ENCODE measurements around the gene THSD7A.

Gene THSD7A

DNA sequence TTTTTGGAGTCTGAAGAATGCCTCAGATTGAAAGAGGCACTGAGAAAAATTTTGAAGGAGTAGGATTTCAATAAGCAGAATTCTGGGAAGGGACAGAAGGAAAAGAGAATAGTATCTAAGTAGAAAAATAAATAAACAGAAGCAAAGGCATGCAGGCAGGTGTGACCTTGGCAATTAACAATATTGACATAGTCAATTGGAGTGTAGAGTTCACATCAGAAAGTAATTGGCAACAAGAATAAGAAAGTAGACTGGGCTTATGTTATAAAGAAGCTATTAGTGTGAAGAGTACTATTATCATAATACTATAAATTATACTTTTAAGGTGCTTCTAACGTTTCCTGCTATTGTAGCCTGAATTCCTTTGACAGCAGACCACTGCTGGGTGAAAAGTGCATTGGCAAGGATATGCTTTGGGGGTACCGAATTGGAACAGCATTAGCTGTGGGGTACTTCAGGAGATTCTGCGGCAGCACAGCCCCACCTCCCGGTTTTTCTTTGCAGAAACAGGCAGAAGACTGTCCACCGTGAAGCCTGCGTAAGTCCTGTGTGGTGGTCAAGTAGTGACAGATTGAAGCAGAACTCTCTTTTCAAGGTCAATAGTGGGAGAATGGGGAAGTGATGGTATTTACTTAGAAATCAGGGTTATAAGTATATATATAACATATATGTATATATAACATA lies 357.0 kb downstream of the THSD7A start:
- TF ChIP-seq, protein P1, sequence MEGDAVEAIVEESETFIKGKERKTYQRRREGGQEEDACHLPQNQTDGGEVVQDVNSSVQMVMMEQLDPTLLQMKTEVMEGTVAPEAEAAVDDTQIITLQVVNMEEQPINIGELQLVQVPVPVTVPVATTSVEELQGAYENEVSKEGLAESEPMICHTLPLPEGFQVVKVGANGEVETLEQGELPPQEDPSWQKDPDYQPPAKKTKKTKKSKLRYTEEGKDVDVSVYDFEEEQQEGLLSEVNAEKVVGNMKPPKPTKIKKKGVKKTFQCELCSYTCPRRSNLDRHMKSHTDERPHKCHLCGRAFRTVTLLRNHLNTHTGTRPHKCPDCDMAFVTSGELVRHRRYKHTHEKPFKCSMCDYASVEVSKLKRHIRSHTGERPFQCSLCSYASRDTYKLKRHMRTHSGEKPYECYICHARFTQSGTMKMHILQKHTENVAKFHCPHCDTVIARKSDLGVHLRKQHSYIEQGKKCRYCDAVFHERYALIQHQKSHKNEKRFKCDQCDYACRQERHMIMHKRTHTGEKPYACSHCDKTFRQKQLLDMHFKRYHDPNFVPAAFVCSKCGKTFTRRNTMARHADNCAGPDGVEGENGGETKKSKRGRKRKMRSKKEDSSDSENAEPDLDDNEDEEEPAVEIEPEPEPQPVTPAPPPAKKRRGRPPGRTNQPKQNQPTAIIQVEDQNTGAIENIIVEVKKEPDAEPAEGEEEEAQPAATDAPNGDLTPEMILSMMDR (conservative IDR thresholded peaks at IDR 0.05) = no peak
- H3K27ac ChIP-seq = peak overlapping the region; percentile 46; the same call in 1 of the 2 replicates

DNA sequence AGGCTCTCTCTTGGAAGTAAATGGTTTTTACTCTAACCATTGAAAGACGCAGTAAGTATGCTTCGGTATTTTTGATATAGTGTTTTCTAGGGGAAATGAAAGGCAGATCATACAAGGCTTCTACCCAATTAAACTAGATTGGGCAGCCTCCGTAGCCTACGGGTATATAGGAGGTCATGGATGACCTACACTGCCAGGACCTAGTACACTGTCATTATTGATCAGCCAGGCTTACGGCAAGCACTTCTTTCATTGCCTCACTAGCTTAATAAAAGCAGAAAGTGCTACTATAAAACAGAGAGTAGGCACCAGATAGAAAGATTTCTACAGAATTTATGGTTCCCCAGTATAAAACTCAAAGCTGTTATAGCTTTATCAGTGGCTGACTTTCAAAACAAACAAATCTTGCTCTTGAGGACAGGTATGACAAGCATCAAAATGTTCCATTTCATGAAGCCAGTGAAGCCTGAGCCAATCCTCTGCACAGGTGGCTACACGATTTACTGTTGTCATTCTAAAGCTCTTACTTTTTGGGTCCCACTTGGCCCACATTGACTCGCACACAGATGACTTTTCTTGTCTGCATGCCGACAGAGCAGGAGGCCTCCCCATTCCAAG lies 358.1 kb downstream of the THSD7A start:
- H3K27ac ChIP-seq = peak overlapping the region; percentile 46

DNA sequence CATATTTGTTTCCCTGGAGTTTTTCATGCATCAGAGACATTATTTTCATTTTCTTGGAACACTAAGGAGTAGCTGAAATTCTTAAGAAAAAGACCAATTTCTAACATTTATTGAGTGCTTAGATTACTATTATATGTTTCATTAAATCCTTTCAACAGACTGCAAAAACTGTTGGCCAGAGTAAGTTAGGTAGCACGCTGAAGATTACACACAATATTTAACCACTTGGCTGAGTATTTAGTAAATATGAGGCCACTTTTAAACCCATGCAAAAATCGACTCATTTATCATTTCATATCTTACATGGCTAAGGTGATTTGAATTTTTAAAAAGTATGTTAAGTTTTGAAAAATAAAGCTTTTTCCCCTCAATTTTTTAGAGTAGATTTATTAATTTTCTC lies 358.8 kb downstream of the THSD7A start:
- TF ChIP-seq, protein P1 (conservative IDR thresholded peaks at IDR 0.05) = no peak

More for the DNA sequence above, 358.1 kb downstream of the THSD7A start:
- TF ChIP-seq, protein P1 (conservative IDR thresholded peaks at IDR 0.05) = no peak

DNA sequence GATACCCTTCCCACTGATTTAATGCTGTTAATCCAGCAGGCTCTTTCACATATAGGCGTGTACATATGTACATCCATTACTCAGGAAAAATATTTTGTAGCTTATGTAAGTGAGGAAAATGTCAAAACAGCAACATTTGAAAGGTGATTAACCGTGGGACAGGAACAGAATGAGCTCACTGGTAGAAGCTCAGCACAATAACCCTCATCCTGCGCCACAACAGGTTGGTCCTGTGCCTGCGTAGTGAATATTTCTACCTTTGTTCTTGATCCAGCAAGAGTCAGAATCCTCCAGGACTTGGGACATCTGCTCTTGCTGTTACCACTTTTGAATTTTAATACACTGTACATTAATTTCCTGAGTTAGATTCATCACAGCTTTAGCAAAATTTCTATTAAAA lies 359.4 kb downstream of the THSD7A start:
- no peak overlapping the region for H3K27ac ChIP-seq
- TF ChIP-seq, protein P1 (conservative IDR thresholded peaks at IDR 0.05) = no peak

More for the DNA sequence above, 358.8 kb downstream of the THSD7A start:
- peak overlapping the region; percentile 46; the same call in 1 of the 2 replicates for H3K27ac ChIP-seq

DNA sequence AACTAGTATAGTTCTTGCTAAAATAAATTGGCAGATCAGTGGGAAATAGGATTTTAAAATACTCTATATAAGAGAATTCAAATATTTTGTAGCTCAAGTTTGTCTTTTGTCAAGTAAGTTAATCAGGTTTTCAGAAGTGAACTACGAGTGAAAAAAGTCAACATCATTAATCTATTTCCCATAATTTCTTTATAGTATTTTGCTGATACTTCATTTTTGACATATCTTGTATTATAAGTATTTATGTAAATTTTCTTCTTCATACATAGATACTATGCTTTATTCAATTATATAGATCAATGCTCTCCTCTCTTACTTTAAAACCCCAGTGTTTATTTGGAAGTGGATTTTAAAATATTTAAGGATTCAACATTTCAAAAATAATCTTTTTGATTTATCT lies 360.7 kb downstream of the THSD7A start:
- TF ChIP-seq, protein P1 (conservative IDR thresholded peaks at IDR 0.05) = no peak
- H3K27ac ChIP-seq = no peak overlapping the region

DNA sequence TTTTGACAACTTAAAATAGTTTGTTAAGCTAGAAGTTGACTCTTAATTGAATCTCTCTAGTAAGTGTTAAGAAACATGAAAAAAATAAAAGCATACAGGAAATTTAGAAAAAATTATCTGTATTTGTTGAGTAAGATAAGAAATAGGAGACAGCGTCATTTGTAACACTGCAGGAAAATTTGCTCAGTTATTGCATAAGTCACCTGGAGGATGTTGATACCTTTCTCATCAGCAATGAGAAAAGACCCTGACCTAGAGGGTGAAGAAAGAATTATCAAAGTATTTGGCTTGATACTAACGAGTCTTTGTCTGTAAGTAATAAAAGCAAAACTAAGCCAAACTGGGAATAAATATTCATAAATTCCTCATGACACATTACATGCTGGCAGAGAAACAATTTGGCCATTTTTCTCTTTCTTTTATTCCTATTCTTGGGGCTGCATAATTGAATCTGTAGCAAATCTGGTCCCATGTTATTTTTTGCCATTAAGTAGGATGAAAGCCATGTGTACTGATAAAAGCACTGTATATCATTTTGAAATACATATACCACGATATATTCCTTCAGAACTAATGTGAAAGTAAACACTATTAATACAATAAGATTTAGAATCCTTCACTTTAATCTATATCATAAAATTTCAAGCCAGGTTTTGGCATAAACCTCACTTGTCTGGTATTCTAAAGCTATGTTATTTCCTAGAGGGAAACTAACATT lies 362.8 kb downstream of the THSD7A start:
- H3K27ac ChIP-seq = no peak overlapping the region
- TF ChIP-seq, protein P1 (conservative IDR thresholded peaks at IDR 0.05) = no peak

DNA sequence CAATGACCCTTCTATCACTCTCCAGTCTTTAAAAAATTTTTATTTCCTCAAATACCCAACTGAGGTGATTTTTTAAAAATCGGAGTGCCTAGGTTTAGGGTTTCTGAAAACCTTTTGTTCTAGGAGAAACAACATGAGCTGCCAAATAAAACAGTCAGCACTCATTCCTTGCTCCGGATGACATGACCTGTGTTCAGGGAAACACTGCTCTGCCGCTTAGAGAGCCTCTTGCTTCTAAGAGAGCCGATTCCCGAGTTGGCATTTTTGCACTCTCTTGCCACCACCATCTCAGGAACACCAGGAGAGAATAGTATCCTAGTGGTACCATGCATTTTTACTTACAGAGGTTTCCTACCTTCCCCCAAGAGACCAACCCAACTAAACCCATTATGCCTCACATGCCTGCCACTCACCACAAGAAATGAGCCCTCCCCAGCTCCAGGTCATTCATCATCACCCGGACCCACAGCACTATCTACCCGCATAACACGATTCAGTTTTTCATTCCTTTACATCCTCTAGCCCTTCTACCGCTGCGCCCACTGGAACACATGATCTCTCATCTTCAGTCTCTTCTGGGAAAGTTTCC lies 365.4 kb downstream of the THSD7A start:
- no peak overlapping the region for H3K27ac ChIP-seq
- TF ChIP-seq, protein P1 (conservative IDR thresholded peaks at IDR 0.05) = no peak

Measured in VCaP (cell line).